Superior temporal gyrus (tissue), 1 donor: ENCODE results near the gene IFIH1.

Experiments used
- DNase-seq: peaks from one replicate; pipeline ENCODE4 v3.0.0-alpha.2; 2016; ENCODE audit errors: extremely low spot score

Gene IFIH1

DNA sequence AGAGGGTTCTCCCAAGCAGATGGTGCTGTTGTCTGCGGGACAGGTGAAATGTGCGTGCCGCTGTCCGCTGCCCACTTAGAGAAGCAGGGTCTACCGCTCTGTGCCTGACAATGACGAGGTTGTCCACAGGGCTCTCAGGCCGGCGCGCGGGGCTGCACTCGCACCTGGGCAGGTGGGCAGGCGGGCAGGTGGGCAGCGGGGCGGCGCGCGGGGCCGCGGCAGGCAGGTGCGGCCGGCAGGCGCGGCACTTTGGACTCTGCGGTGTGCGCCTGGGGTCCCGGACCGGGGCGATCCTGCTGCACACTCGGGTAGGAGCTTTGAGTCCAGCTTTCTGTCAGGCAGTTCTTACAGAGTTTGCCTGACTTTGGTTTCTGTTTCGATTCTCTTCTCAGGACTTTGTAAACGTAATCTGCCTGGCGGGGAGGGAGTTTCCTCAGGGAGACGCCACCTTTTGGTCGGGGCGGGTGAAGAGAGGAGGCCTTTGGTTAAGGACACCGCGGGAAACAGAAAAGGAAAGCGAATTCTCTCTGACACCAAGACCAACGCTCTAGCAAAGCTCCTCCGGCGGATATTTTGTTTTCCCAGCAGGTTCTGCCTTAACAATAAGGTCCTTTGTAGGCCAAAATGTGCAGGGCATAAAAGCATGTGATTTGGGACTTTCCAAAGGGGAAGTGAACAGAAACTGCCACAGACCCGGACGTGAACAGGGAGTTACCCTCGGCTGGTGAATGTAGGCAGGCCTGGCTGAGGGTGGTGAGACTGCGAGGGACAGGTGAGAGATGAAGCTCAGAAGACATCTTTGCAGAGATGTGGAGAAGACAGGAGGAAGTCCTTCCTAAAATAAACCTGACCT lies at the start of gene IFIH1:
Gene IFIH1 (minus strand): TSS at position 357 of the 853 bp plus-strand sequence. CDS start 377 bp downstream, outside the sequence.
- DNase-seq, result peak; percentile 82

GRCh38 chr2:162365392-162365791 lies 46.9 kb upstream of the IFIH1 start:
- no peak for DNase-seq

DNA sequence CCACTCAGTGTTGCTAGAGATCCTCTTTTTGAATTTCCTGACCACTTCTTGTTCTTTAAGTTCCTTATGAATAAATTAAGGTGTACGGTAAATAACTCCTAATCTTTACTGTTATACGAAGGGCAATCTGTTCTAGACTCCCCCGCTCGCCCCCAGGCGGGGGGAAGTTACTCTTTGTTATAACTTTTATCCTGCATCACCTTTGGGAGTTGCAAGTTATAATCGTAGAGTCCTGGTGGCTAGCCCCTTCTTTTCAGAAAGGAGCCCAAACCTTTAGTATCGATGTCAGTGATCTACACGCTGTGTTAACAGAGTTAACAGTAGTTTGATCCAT lies 26.1 kb upstream of the IFIH1 start:
- DNase-seq, result peak; percentile 60

- DNase-seq, result peak; percentile 98
Observed at GRCh38 chr2:162343824-162344616, 25.5 kb upstream of the IFIH1 start, which contains the start of gene GCA. GCA (plus strand) TSS chr2:162344132; CDS start chr2:162344249, 117 bp downstream.

GRCh38 chr2:162343492-162343823 lies 25.0 kb upstream of the IFIH1 start:
- DNase-seq, result no peak

GRCh38 chr2:162342841-162343240 lies 24.4 kb upstream of the IFIH1 start:
- no peak for DNase-seq

- DNase-seq, result no peak
Observed at GRCh38 chr2:162342321-162342720, 23.8 kb upstream of the IFIH1 start.

GRCh38 chr2:162340822-162341221 lies 22.3 kb upstream of the IFIH1 start:
- DNase-seq, result no peak

- no peak for DNase-seq
Observed at GRCh38 chr2:162337868-162338267, 19.4 kb upstream of the IFIH1 start.

- peak; percentile 75 for DNase-seq
Observed at GRCh38 chr2:162333968-162334367, 15.5 kb upstream of the IFIH1 start.

GRCh38 chr2:162330881-162331280 lies 12.4 kb upstream of the IFIH1 start:
- DNase-seq, result no peak

DNA sequence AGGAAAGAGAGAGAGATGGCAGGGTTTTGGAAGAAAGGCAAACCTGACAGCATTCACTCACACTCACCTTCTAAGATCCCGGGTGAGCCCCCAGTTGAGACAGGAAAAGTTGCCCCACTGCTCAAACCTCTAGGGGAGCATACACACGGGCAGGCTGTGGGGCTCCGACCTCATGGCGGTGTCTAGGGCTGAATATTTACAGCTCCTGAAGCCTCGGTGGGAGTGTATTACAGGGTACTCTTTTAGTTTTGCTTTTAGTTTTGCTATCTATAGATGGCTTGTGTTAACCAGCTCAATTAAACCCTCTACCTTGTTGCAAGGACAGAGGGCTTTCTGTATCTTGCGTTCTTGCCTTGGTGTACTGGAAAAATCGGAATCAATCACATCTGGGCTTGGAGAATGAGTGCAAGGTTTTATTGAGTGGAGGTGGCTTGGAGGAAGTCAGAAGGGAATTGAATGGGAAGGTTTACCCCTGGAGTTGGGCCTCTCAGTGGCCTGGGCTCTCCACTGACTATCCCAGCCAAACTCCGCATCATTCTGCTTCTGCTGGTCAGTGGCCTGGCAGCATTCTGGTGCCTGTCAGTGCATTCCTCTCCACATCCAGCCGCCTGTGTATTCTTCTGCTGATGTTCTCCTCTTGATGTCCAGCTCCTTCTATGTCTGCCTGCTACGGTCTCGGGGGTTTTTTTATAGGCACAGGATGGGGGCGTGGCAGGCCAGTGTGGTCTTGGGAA lies 10.1 kb upstream of the IFIH1 start:
- DNase-seq, result no peak

- DNase-seq, result no peak
Observed at GRCh38 chr2:162327806-162328205, 9.3 kb upstream of the IFIH1 start.

GRCh38 chr2:162327134-162327769 lies 8.8 kb upstream of the IFIH1 start:
- DNase-seq, result no peak

GRCh38 chr2:162324953-162325352 lies 6.5 kb upstream of the IFIH1 start:
- no peak for DNase-seq

DNA sequence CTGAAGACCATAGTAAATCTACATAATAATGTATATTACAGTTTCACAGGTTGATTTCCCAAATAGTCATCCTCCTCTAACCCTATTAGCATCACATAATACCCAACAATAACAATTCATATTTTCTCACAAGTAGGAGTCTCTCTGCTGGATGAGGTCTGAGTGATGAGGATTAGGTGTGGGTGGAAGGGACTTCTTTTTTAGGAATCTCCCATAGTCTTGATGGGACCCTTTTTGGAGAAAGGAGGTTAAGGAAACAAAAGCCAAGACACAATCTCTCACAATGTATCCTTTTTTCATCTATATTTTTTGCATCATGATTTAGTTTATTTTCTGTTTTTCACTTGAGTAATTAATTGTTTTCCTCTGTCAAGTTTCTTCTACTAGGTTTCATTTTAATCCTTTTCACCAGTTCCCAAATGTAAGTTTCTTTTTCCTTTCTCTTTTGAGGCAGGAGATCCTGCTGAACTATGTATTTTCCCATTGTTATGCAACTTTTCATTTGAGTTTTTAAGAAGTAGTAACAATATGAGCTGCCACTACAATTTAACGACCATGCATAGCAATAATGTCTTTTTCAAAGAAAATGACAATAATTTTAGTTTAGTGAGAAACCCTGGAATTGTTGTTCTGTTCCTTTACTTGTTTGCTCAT lies 2.5 kb upstream of the IFIH1 start:
- DNase-seq, result no peak

DNA sequence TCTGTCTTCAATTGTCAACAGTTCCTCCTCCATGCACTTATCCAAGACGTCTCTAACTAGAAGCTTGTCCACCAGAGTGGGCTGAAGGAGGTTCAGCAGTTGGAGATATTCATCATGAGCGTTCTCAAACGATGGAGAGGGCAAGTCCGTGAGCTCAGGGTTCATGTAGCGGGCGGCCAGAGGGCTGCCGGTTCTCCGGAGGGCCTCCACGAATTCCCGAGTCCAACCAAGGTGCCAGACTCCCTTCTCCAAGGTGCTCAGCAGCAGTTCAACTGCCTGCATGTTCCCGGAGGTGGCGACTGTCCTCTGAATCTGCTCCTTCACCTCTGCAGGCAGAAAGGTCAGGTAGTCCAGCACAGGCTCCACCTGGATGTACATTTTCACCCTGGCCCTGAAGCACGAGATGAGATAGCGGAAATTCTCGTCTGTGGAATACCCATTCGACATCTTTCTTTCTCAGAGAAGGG lies 590 bp downstream of the IFIH1 start:
- DNase-seq, result no peak

DNA sequence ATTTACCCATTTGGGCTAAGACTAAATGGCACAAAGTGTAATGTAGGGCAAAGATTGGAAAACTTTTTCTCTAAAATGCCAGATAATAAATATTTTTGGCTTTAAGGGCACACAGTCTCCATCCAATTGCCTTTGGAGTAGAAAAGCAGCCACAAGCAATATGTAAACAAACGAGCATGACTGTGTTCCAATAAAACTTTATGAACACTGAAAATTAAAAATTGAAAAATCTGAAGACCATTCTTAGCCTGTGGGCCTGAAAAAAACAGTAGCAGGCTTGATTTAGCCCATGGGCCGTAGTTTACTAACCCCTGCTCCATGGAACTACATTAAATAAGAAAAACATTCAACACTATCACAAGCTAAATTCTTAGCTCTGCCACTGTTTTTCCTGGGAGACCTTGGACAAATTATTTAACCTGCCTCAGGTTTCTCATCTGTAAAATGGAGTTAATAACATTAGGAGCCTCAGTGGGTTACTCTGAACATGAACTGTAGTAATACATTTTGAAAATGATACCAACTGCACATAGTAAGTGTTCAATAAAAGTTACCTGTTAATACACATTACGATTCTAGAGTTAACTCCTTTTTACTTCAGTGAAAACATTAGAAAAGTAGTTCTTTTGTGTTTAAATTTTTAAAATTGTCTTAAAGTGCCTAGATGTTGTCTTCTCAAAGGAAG lies 1.3 kb downstream of the IFIH1 start:
- DNase-seq, result no peak

DNA sequence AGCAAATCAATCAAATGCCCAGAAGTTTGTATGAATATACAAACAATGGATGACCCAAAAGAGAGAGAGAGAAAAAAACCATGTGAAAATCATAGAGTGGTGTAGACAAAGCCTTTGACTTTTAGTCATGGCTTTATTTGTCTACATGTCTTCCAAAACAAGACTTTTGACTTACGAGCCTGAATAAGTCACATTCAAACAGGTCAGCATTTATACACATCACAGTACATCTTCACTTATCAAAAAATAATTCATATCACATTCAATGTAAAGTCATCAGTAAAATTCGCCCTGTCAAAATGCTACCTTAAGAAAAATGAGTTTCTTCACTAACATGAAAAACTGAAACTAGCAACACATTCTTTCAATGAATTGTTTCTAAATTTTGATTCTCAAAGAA lies 1.9 kb downstream of the IFIH1 start:
- no peak for DNase-seq

DNA sequence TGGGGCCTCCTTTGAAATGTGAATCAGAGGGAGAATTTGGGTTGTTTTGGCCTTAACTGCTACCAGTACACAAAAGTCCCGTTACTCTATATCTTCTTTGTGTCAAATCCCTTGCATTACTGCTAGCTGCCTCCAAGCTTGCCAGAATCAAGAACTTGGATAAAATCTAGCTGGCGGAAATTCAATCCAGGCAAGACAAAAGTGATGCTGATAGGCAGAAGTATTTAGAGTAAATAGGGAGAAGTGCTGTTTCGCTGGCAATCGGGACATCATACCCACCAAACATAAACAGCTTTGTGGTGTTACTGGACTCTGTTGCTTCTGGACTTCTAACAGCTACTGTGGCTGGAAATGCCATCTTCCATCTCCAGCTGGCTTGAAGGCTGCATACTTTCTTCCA lies 2.5 kb downstream of the IFIH1 start:
- no peak for DNase-seq

- no peak for DNase-seq
Observed at GRCh38 chr2:162312853-162313252, 5.6 kb downstream of the IFIH1 start.
